ENCODE measurements around the gene INO80. TPM values are rescaled to one million over a fixed set of nuclear protein-coding genes. Genes with fewer than 3 reads are reported as not detected.
A peak's percentile ranks its signal among the peaks of the same experiment; 100 is the strongest.
"Not testable (repeated sequence)": the region's sequence is repeated elsewhere in the genome, so short reads cannot be mapped to it uniquely, and the experiment has no call there.

The INO80 gene
- total RNA-seq, 1 experiment from 2014 or later, result 33.8 TPM

GRCh38 chr15:40955930-40956540, 160.0 kb downstream of the INO80 start:
- no peaks in the 10 kb centered on the region for H3K9me3 Mint-ChIP-seq (ENCODE audit: unreplicated experiment)
- no peak for DNase-seq (ENCODE audit: unreplicated experiment)
- peaks cover 38% of the 10 kb centered on the region for H3K4me1 Mint-ChIP-seq (ENCODE audit: insufficient read depth, unreplicated experiment)
- H3K27ac Mint-ChIP-seq (ENCODE audit: low read depth, unreplicated experiment), result peak overlapping the region; percentile 7
- peaks cover 19% of the 10 kb centered on the region for H3K36me3 Mint-ChIP-seq (ENCODE audit: insufficient read depth, unreplicated experiment)
- CTCF ChIA-PET, result interaction anchor here (0.6 to 7.2 kb wide), 2 partner anchors 15 to 264 kb away, joined by 5 to 59 read pairs; no protein-coding TSS in a partner anchor
- no peak for TF ChIP-seq CTCF (IDR thresholded peaks at IDR 0.05; ENCODE audit: unreplicated experiment)
- H3K4me3 Mint-ChIP-seq (ENCODE audit: unreplicated experiment), result peak overlapping the region; percentile 45
- no peaks in the 10 kb centered on the region for H3K27me3 Mint-ChIP-seq (ENCODE audit: insufficient read depth, unreplicated experiment)
- BruUV-seq (replicated peaks), result no TSS peak
- POLR2A ChIA-PET, result no interaction called here
- intact Hi-C loops (cut with micrococcal nuclease), result no loop called here

GRCh38 chr15:40955141-40955903, 160.8 kb downstream of the INO80 start:
- CTCF ChIA-PET, result interaction anchor here (0.6 to 7.2 kb wide), 4 partner anchors 14 to 217 kb away, joined by 3 to 59 read pairs (median 3); no protein-coding TSS in a partner anchor
- no peaks in the 10 kb centered on the region for H3K9me3 Mint-ChIP-seq (ENCODE audit: unreplicated experiment)
- no peaks in the 10 kb centered on the region for H3K27me3 Mint-ChIP-seq (ENCODE audit: insufficient read depth, unreplicated experiment)
- BruUV-seq (replicated peaks), result no TSS peak
- TF ChIP-seq CTCF (IDR thresholded peaks at IDR 0.05; ENCODE audit: unreplicated experiment), result no peak
- peak overlapping the region; percentile 87 for H3K4me3 Mint-ChIP-seq (ENCODE audit: unreplicated experiment)
- no peak for DNase-seq (ENCODE audit: unreplicated experiment)
- intact Hi-C loops (cut with micrococcal nuclease), result no loop called here
- H3K36me3 Mint-ChIP-seq (ENCODE audit: insufficient read depth, unreplicated experiment), result peaks cover 19% of the 10 kb centered on the region
- no peak overlapping the region for H3K27ac Mint-ChIP-seq (ENCODE audit: low read depth, unreplicated experiment)
- peaks cover 34% of the 10 kb centered on the region for H3K4me1 Mint-ChIP-seq (ENCODE audit: insufficient read depth, unreplicated experiment)
- POLR2A ChIA-PET, result interaction anchor here (0.7 kb wide), 1 partner anchor 384 kb away, joined by 3 read pairs; no protein-coding TSS in a partner anchor

- not testable (repeated sequence) for H3K9me3 Mint-ChIP-seq (ENCODE audit: unreplicated experiment); H3K27me3 Mint-ChIP-seq (ENCODE audit: insufficient read depth, unreplicated experiment); BruUV-seq (replicated peaks); DNase-seq (ENCODE audit: unreplicated experiment)
- CTCF ChIA-PET, result interaction anchor here (0.6 to 7.2 kb wide), 4 partner anchors 13 to 252 kb away, joined by 3 to 59 read pairs (median 3); no protein-coding TSS in a partner anchor
- intact Hi-C loops (cut with micrococcal nuclease), result loop anchor here (5.0 kb wide), 1 partner anchor 378 kb away; the partner anchor contains the start of genes NUSAP1 and OIP5
- Mint-ChIP-seq H3K4me1 (ENCODE audit: insufficient read depth, unreplicated experiment) (peaks cover 32% of the 10 kb centered on the region), H3K36me3 (ENCODE audit: insufficient read depth, unreplicated experiment) (peaks cover 19% of the 10 kb centered on the region), H3K4me3 (ENCODE audit: unreplicated experiment) (peak overlapping the region; percentile 87), H3K27ac (ENCODE audit: low read depth, unreplicated experiment) (peak overlapping the region; percentile 83)
- POLR2A ChIA-PET, result interaction anchor here (0.7 to 1.5 kb wide), 3 partner anchors 10 to 385 kb away, joined by 3 to 11 read pairs (median 4); no protein-coding TSS in a partner anchor
These were observed 161.8 kb downstream of the INO80 start for GRCh38 chr15:40954158-40954848.

GRCh38 chr15:40953713-40954074, 162.4 kb downstream of the INO80 start:
- intact Hi-C loops (cut with micrococcal nuclease), result loop anchor here (1.0 to 5.0 kb wide), 2 partner anchors 49 to 379 kb away; partner anchors contain the start of genes NUSAP1 and OIP5
- peaks cover 19% of the 10 kb centered on the region for H3K36me3 Mint-ChIP-seq (ENCODE audit: insufficient read depth, unreplicated experiment)
- no peak for DNase-seq (ENCODE audit: unreplicated experiment)
- ChIA-PET CTCF (interaction anchor here (0.6 to 7.2 kb wide), 3 partner anchors 13 to 253 kb away, joined by 3 to 59 read pairs (median 3); no protein-coding TSS in a partner anchor), POLR2A (interaction anchor here (0.7 to 1.5 kb wide), 5 partner anchors 11 to 389 kb away, joined by 3 to 11 read pairs (median 3); partner anchors contain the start of genes CCDC32 and DLL4)
- TSS peak; percentile 71 for BruUV-seq (replicated peaks)
- H3K27ac Mint-ChIP-seq (ENCODE audit: low read depth, unreplicated experiment), result peak overlapping the region; percentile 83
- peak overlapping the region; percentile 87 for H3K4me3 Mint-ChIP-seq (ENCODE audit: unreplicated experiment)
- TF ChIP-seq CTCF (IDR thresholded peaks at IDR 0.05; ENCODE audit: unreplicated experiment), result no peak
- peaks cover 31% of the 10 kb centered on the region for H3K4me1 Mint-ChIP-seq (ENCODE audit: insufficient read depth, unreplicated experiment)
- H3K9me3 Mint-ChIP-seq (ENCODE audit: unreplicated experiment), result no peaks in the 10 kb centered on the region
- no peaks in the 10 kb centered on the region for H3K27me3 Mint-ChIP-seq (ENCODE audit: insufficient read depth, unreplicated experiment)

All from MCF 10A (cell line).